Mammary epithelial cell (primary cell): ENCODE results near the gene UCP3.

Source experiments
- CTCF ChIP-seq, 2 donors: IDR thresholded peaks in 1 of 2; conservative IDR thresholded peaks in 1 of 2; 2 replicates each; pipeline ENCODE4 v1.5.1; 2011 to 2012; ENCODE audit warnings: inconsistent platforms in 2 of 2, low read length in 2 of 2, mild to moderate bottlenecking in 2 of 2, control low read depth in 1 of 2, low read depth in 1 of 2; ENCODE audit not compliant: insufficient read depth in 1 of 2; ENCODE audit errors: extremely low read depth in 1 of 2
- EZH2 ChIP-seq: IDR thresholded peaks from 2 replicates; pipeline ENCODE4 v1.6.1; 2012; ENCODE audit warnings: low read length, inconsistent platforms, borderline replicate concordance

- TF ChIP-seq EZH2 (no peak), CTCF (conservative IDR thresholded peaks at IDR 0.05 in 1 of 2, IDR thresholded peaks at IDR 0.05 in 1 of 2; ENCODE audit: extremely low read depth in 1 of 2, insufficient read depth in 1 of 2, low read depth in 1 of 2, low read length in 2 of 2) (no peak)
These were observed 2.6 kb upstream of the UCP3 start for GRCh38 chr11:74011360-74012073.
